Mononuclear cell (primary cell): Measurements from ENCODE around the gene DOCK3. TPM values are rescaled to one million over a fixed set of nuclear protein-coding genes. Genes with fewer than 3 reads are reported as not detected.
A peak's percentile ranks its signal among the peaks of the same experiment; 100 is the strongest.

Experiments used
- H3K27me3 ChIP-seq: 2 replicates; pipeline ENCODE4 v1.6.0; 2011; ENCODE audit warnings: low read length, control low read depth; ENCODE audit not compliant: insufficient read depth
- H3K4me1 ChIP-seq: 2 replicates; pipeline ENCODE4 v1.5.1; 2011; ENCODE audit warnings: mild to moderate bottlenecking, low read length, control low read depth; ENCODE audit not compliant: insufficient read depth
- H3K4me3 ChIP-seq: 2 replicates; pipeline ENCODE4 v1.5.1; 2011; ENCODE audit warnings: mild to moderate bottlenecking, low read length, moderate library complexity
- H3K9me3 ChIP-seq: 2 replicates; pipeline ENCODE4 v1.5.1; 2011; ENCODE audit warnings: low read depth, mild to moderate bottlenecking, control low read depth, low read length
- total RNA-seq: library from RNA; depleted of rRNA; stranded (reverse); fragments of >200 nt; gene quantifications from one replicate; pipeline ENCODE4 v1.2.3, GENCODE V29; 2012

Gene DOCK3, protein sequence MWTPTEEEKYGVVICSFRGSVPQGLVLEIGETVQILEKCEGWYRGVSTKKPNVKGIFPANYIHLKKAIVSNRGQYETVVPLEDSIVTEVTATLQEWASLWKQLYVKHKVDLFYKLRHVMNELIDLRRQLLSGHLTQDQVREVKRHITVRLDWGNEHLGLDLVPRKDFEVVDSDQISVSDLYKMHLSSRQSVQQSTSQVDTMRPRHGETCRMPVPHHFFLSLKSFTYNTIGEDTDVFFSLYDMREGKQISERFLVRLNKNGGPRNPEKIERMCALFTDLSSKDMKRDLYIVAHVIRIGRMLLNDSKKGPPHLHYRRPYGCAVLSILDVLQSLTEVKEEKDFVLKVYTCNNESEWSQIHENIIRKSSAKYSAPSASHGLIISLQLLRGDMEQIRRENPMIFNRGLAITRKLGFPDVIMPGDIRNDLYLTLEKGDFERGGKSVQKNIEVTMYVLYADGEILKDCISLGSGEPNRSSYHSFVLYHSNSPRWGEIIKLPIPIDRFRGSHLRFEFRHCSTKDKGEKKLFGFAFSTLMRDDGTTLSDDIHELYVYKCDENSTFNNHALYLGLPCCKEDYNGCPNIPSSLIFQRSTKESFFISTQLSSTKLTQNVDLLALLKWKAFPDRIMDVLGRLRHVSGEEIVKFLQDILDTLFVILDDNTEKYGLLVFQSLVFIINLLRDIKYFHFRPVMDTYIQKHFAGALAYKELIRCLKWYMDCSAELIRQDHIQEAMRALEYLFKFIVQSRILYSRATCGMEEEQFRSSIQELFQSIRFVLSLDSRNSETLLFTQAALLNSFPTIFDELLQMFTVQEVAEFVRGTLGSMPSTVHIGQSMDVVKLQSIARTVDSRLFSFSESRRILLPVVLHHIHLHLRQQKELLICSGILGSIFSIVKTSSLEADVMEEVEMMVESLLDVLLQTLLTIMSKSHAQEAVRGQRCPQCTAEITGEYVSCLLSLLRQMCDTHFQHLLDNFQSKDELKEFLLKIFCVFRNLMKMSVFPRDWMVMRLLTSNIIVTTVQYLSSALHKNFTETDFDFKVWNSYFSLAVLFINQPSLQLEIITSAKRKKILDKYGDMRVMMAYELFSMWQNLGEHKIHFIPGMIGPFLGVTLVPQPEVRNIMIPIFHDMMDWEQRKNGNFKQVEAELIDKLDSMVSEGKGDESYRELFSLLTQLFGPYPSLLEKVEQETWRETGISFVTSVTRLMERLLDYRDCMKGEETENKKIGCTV (N-terminal part only)
- 1.0 TPM for total RNA-seq

DNA sequence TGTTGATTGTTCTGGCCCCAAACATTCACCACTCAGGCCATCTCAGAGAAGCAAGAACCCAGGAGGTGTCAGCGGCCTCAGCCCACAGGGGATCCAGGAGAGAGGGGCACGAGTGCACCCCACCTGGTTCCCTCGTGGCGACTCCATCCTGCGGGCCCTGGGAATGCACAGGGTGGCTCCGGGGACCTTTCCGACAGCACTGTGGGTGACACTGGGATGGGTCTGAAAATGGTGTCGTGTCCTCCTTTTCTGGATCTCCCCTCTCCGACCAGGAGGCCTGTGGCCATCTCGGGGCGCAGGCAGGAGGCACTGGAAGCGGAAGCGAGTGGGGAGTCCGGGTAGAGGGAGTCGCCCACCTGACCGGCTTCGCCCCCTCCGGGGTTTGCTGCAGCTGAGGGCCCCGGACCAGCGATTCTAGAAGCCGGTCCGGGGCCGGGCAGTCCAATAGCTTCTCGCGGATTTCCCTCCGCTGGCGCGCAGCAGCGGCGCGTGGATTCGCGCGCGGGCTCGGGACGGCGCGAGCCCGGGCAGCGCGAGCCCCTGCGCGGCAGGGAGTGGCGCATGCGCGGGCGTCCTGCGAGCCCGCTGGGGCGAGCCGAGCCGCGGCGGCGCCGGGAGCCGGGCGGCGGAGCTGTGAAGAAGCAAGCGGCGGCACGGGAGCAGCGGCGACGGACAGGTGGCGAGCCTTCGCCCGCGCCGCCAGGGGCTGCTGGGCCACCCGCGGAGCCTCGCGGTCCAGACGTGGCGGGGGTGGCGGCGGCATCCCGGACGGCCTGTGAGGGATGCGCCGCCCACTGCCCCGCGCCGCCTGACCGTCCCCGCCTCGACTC, at the start of gene DOCK3:
DOCK3 (plus strand) TSS at position 579 of the 830 bp plus-strand sequence. CDS start 337 bp downstream, outside the sequence.
- peak within 1 kb of the TSS; percentile 16 for H3K4me3 ChIP-seq

DNA sequence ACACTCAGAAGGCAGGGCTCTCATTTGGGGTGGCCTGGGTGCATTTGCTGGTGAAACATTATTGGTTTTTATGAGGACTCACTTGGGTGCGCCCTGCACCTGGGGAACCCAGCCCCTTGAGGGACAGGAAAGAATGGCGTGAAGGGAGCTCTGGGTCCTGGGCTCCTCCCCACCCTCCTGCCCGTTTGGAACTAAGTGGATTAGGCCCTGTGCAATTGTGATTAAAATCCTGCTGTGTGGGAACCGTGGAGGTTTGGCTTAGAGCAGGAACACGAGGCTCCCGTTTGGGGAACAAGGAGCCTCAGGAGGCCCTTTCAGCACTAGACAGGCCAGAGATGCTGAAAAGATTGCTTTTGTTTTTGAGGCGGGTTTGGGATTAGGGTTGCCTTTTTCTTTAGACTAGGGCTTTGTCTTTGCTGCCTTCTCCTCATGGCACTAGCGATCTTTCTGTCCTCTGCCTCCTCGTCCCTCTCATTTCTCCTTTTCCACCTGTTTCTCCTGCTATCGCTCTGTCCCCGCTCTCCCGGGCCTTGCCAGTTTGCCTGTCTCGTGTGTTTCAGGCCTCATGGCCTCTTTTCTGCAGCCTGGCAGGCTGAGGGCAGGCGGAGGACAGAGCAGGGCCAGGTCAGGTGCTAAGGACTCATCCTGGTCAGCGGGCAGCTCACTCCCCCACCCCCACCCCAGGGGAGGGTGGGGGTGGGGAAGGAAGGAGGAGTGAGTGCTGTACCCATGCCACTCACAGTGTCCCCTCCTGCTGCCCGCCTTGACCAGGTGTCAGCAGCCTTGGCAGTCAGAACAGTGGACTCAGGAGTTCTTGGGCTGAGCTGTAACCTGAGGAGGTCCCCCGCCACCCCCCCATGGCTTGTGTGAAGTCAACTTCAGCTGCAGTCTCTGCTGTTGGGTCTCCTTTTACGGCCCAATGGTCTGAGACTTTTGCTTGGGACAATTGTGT, 49.2 kb upstream of the DOCK3 start:
- H3K9me3 ChIP-seq, result no peaks in the 10 kb centered on the region
- no peak overlapping the region for H3K4me3 ChIP-seq
- H3K4me1 ChIP-seq, result peaks cover 100% of the 10 kb centered on the region
- no peaks in the 10 kb centered on the region for H3K27me3 ChIP-seq

More for the DNA sequence above, at the start of gene DOCK3:
- H3K27me3 ChIP-seq, result peaks cover 63% of the 10 kb centered on the region
- H3K4me1 ChIP-seq, result peaks cover 11% of the 10 kb centered on the region
- H3K9me3 ChIP-seq, result no peaks in the 10 kb centered on the region

DNA sequence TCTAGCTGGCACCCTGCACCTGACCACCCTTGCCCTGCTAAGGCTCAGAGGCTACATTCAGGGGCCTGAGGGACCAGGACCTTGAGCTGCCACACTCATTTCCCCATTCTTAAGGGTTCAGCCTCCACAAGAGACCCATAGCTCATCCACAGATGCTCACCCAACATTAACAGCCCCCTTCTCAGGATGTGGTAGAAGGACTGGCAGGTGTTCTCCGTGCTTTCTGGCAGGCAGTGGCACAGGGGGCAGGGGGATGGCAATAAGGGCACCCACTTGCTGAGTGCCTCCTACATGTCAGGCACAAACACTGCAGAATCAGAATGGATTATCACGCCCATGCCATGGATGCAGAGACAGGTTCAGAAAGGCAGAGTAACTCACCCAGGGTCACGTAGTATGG, 48.3 kb upstream of the DOCK3 start:
- H3K27me3 ChIP-seq, result no peaks in the 10 kb centered on the region
- H3K4me3 ChIP-seq, result no peak overlapping the region
- peaks cover 100% of the 10 kb centered on the region for H3K4me1 ChIP-seq
- H3K9me3 ChIP-seq, result no peaks in the 10 kb centered on the region

DNA sequence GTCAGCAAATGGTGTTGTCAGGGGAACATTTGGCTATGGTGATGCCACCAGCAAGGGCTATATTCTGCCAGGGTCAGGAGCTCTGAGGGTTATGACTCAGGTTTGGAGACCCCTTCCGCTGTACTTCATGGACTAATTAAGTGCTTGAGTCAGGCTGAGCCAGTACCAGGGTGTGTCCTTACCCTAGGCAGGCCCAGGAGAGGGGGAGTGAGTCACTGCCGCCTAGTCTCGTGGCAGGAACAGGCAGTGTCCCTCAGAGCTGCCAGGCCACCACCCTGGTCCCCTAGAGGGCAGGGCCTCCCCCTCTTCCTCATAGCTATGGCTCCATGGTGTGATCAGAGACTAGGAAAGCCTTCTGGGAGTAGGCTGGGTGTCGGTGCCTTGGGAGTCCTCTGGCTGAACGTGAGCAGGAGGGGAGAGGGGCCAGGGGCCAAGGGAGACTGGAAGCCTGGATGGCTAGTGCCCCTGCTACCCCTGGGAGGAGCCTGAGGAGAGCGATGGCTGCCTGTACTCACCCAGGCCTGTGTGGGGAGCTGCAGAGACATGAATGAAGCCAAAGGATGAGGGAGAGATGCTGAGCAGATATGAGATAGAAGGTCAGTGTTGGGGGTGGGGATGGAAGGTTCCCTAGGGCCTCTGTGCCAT, 47.2 kb upstream of the DOCK3 start:
- peaks cover 100% of the 10 kb centered on the region for H3K4me1 ChIP-seq
- H3K27me3 ChIP-seq, result no peaks in the 10 kb centered on the region
- no peaks in the 10 kb centered on the region for H3K9me3 ChIP-seq
- H3K4me3 ChIP-seq, result no peak overlapping the region

DNA sequence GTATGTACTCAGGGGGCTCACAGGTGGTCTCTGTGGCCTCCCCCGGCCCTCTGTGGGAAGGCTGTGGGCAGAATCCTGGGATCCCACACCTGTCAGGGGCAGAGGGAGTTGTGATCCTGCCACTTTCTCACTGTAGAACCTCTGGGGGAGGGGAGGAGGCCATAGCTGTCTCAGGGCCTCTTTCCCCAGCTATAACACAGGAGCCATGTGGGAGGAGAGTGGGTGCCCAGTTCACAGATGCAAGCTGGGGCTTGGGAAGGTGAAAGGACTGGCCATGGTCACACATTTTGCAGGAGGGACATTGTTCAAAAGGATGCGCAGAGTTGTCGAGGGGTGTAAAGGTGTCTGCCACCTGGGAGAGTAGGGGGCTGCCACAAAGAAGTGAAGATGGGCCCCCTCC, 46.1 kb upstream of the DOCK3 start:
- Histone ChIP-seq H3K27me3 (no peaks in the 10 kb centered on the region), H3K4me1 (peaks cover 100% of the 10 kb centered on the region), H3K9me3 (no peaks in the 10 kb centered on the region), H3K4me3 (no peak overlapping the region)

DNA sequence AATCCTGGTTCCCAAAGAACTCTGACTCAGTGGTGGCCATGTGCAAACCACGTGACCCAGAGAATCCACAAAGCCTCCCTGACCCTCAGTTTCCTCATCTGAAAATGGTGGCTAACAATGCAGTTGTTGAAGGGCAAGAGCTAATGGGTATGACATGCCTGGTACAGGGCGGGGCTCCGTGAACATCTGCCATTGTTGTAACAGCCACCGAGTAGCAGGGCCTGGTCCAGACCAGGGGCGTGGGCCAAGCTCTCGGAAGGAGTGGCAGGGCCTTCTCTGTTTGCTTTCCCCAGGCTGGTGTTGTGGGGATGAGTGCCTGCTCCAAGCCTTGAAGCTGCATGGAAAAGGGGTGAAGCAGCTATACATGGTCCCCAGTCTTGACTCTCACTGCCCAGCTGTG, 44.3 kb upstream of the DOCK3 start:
- H3K9me3 ChIP-seq, result no peaks in the 10 kb centered on the region
- H3K4me1 ChIP-seq, result peaks cover 98% of the 10 kb centered on the region
- H3K27me3 ChIP-seq, result no peaks in the 10 kb centered on the region
- H3K4me3 ChIP-seq, result no peak overlapping the region

DNA sequence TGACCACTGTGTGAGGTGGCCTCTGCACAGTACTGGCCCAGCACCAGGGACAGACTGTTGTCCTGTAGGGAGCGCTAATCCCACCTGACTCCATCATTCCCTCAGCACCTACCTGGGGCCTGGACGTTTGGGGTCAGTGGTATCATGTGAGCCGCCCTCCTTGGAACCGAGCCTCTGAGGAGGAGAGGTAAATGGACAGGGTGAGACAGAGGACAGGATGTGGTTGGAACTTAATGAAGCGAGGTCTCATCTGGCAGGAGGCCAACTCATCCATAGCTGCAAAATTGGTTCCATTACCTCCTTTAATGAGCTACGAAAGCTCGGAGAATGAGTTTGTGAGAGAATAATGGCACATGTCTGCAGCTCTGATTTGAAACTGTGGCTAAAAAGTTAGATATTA, 43.9 kb upstream of the DOCK3 start:
- H3K4me1 ChIP-seq, result peaks cover 94% of the 10 kb centered on the region
- H3K27me3 ChIP-seq, result no peaks in the 10 kb centered on the region

DNA sequence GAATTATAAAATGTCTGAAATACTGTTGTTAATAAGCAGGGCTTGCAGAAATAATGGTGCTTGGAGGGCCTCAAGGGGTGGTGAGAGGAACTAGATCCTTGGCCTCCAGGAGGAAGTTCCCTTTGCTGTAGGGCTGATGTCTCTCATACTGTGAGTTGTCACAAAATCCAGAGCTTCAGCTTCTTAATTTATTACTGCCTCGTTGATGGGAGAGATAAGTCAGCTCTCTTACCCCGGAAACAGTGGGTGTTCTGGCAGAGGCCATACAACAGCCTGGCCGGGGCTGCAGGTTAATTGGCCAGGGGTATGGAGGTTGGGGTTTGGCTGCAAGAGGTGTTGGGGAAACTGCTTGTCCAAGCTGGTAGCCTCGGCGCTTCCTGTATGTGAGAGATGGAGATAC, 42.3 kb upstream of the DOCK3 start:
- Histone ChIP-seq H3K27me3 (no peaks in the 10 kb centered on the region), H3K9me3 (no peaks in the 10 kb centered on the region), H3K4me1 (peaks cover 92% of the 10 kb centered on the region), H3K4me3 (no peak overlapping the region)

More for the DNA sequence above, 43.9 kb upstream of the DOCK3 start:
- Histone ChIP-seq H3K9me3 (no peaks in the 10 kb centered on the region), H3K4me3 (no peak overlapping the region)

DNA sequence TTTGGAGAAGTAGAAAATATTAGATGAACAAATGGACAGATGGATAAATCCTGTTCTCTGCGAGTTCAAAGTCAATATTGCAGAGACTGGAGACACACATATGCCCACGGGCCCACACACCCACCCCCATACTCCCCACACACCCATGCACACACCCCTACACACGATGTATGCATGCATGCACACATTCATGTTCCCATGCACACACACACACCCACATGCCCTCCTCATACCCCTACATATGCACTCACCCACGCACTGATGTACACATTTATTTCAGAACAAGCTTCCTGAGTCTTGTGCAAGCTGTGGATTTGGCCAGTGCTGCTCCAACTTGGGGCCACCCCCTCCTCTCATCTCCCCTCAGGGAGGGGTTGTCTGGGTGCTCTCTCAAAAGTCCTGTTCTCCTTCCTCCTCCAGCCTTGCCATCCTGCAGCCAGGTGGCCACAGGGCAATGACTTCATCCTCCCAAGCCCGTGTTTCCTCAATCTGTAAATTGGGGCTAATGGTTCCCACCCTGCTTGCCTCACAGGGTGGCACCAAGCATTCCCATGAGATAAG, 41.4 kb upstream of the DOCK3 start:
- H3K27me3 ChIP-seq, result no peaks in the 10 kb centered on the region
- peaks cover 89% of the 10 kb centered on the region for H3K4me1 ChIP-seq
- H3K9me3 ChIP-seq, result no peaks in the 10 kb centered on the region
- no peak overlapping the region for H3K4me3 ChIP-seq

DNA sequence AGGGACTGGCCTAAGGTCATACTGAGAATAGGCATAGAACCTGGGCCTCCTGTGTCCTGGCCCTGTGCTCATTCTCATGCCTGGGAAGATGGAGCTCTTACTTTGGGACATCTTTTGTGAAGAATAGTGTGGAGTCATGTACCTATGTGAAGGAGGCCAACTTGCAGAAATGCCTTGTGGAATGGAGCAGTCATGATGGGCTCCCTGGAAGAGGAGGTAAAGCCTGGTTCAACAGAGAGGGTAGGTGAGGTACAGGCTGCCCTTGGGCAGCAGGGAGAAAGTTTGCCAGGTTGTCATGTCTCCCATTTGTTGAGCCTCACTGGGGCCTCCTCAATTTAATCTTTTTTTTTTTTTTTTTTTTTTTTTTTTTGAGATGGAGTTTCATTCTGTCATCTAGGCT, 39.7 kb upstream of the DOCK3 start:
- H3K4me1 ChIP-seq, result peaks cover 71% of the 10 kb centered on the region
- H3K27me3 ChIP-seq, result no peaks in the 10 kb centered on the region
- H3K4me3 ChIP-seq, result no peak overlapping the region
- no peaks in the 10 kb centered on the region for H3K9me3 ChIP-seq

DNA sequence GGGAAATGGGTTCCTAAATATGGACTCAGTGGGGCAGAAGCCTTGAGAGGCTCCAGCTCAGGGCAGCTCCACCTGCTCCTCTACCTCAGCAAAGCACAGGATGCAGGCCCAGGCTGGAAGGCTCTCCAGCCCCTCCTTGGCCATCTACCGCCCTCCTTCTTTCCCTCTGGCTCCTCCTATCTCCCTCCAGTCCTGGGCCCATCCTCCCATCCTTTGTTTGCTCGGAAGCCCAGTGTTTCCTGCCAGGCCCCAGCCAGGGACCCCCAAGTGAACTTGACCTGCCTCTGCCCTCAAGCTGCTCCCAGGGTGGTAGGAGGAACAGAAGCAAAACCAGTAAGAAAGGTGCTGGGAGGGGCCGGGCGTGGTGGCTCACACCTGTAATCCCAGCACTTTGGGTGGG, 37.7 kb upstream of the DOCK3 start:
- no peak overlapping the region for H3K4me3 ChIP-seq
- no peaks in the 10 kb centered on the region for H3K9me3 ChIP-seq
- H3K27me3 ChIP-seq, result no peaks in the 10 kb centered on the region
- H3K4me1 ChIP-seq, result peaks cover 52% of the 10 kb centered on the region

DNA sequence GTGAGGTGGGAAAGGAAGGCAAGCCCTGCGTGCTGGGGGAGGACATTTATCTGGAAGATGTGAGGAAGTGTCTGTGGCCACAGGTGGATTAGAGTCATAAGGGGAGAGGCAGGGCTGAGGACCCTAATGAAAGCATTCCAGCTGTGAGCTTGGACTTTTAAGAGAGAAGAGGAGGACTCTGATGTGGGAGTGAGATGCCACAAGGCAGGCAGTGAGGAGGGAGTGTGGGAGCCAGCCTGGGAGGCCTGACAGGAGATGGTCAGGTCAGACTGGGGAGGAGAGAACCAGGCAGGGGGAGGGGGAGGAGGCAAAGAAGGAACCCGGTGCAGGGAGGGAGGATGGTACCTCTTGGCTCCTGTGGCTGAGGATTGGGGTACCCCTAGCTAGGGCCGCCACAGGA, 36.8 kb upstream of the DOCK3 start:
- no peak overlapping the region for H3K4me3 ChIP-seq
- H3K27me3 ChIP-seq, result no peaks in the 10 kb centered on the region
- H3K4me1 ChIP-seq, result peaks cover 42% of the 10 kb centered on the region
- H3K9me3 ChIP-seq, result no peaks in the 10 kb centered on the region

DNA sequence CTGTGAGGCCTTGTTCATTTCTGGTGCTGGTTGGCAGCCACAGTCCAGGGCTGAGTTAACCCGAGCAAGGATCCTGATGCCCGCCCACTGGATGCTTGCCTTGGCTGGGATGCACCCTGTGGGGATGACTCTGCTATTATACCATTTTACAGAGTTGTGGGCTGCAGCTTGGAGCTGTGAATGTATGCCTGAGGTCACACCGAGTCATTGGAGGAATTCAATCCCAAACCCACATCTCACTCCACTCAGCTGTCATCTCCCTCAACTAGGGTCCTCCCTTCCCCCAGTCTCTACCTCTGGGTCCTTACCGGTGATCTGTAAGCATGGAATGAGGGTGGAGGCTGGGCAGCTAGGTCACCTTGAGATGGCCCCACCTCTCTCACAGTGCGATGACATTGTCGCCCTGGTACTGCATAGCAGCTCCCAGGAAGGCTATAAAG, 35.7 kb upstream of the DOCK3 start:
- Histone ChIP-seq H3K9me3 (no peaks in the 10 kb centered on the region), H3K4me3 (no peak overlapping the region), H3K4me1 (peaks cover 31% of the 10 kb centered on the region), H3K27me3 (no peaks in the 10 kb centered on the region)
